Measurements from ENCODE around the gene PLCB1.

GRCh38 chr20:8162610-8163009 lies 30.5 kb downstream of the PLCB1 start:
- TF ChIP-seq CBX3 (IDR thresholded peaks at IDR 0.05; ENCODE audit: borderline replicate concordance, low read depth): no peak
- TF ChIP-seq CHD2 (IDR thresholded peaks at IDR 0.05; ENCODE audit: borderline replicate concordance, low read depth, low read length): no peak
